Activated CD8-positive, alpha-beta memory T cell treated with anti-CD3 and anti-CD28 coated beads for 1 hour (primary cell): ENCODE results near the gene RPL11.
"Not testable (repeated sequence)": the region's sequence is repeated elsewhere in the genome, so short reads cannot be mapped to it uniquely, and the experiment has no call there.

Source experiments
- DNase-seq, 2 donors: peaks; one replicate each; pipeline ENCODE4 v3.0.0-alpha.2; 2020; ENCODE audit warnings: low read depth in 1 of 2; ENCODE audit errors: extremely low read depth in 1 of 2

The RPL11 gene

GRCh38 chr1:23727362-23727811, 35.8 kb downstream of the RPL11 start:
- no peak for DNase-seq

- no peak for DNase-seq
Observed at GRCh38 chr1:23732363-23733224, 41.0 kb downstream of the RPL11 start.

- DNase-seq = not testable (repeated sequence)
Observed at GRCh38 chr1:23733281-23733680, 41.7 kb downstream of the RPL11 start.

GRCh38 chr1:23736437-23737134, 45.0 kb downstream of the RPL11 start:
- DNase-seq = no peak

- no peak for DNase-seq
Observed at GRCh38 chr1:23741609-23742008, 50.0 kb downstream of the RPL11 start.

- no peak for DNase-seq
Observed at GRCh38 chr1:23742670-23743286, 51.2 kb downstream of the RPL11 start.

GRCh38 chr1:23743287-23744152, 51.9 kb downstream of the RPL11 start, which contains the start of gene ELOA:
ELOA (plus strand) TSS chr1:23743471; CDS start chr1:23743504, 33 bp downstream.
- DNase-seq = peak; percentile 40 to 70

- no peak for DNase-seq
Observed at GRCh38 chr1:23745515-23745914, 53.9 kb downstream of the RPL11 start.
